Thyroid gland (tissue), 4 donors: Measurements from ENCODE around the gene FOXP1.

Source experiments
- CTCF ChIP-seq, 6 experiments: fragments of 200-600 bp in 3 of 6; fragments of 450-650 bp in 3 of 6; sonication (generic) in 3 of 6; IDR thresholded peaks; one replicate each; pipeline ENCODE4 v1.5.1; 2016 to 2019; ENCODE audit warnings: antibody characterized with exemption in 6 of 6, mild to moderate bottlenecking in 2 of 6, inconsistent platforms in 1 of 6, moderate library complexity in 1 of 6
- POLR2A ChIP-seq, 2 donors: fragments of 450-650 bp; IDR thresholded peaks; one replicate each; pipeline ENCODE4 v1.6.1; 2017; ENCODE audit warnings: antibody characterized with exemption in 2 of 2, mild to moderate bottlenecking in 2 of 2, moderate library complexity in 1 of 2

GRCh38 chr3:71319771-71320170 is 263.8 kb downstream of the FOXP1 start:
- TF ChIP-seq CTCF (IDR thresholded peaks at IDR 0.05) (no peak), POLR2A (IDR thresholded peaks at IDR 0.05) (no peak)
